Natural killer cell (primary cell): ENCODE measurements around the gene ENTREP1. TPM values are rescaled to one million over a fixed set of nuclear protein-coding genes. Genes with fewer than 3 reads are reported as not detected.
"Not testable (repeated sequence)": the region's sequence is repeated elsewhere in the genome, so short reads cannot be mapped to it uniquely, and the experiment has no call there.

Experiments used
- ATAC-seq, 3 donors: fragments of 150-1000 bp in 2 of 3; fragments of 200-7000 bp in 1 of 3; cut with Tn5 transposase; 1 replicate in 1 of 3; 2 replicates in 2 of 3; pipeline ENCODE4 v1.10.0; 2021; ENCODE audit warnings: mild to moderate bottlenecking in 2 of 3, moderate library complexity in 2 of 3
- DNase-seq, 2 donors: peaks; one replicate each; pipeline versions ENCODE4 v3.0.0 to v3.0.0-alpha.2; 2013 to 2021; ENCODE audit warnings: mixed read lengths in 1 of 2
- H3K27ac ChIP-seq: one replicate; pipeline ENCODE4 v1.5.1; 2013; ENCODE audit warnings: mild to moderate bottlenecking, low read length
- H3K27me3 ChIP-seq: one replicate; pipeline ENCODE4 v1.6.1; 2013; ENCODE audit warnings: low read length; ENCODE audit not compliant: control insufficient read depth, insufficient read depth
- H3K36me3 ChIP-seq: one replicate; pipeline ENCODE4 v1.6.1; 2013; ENCODE audit warnings: low read length; ENCODE audit not compliant: control insufficient read depth, insufficient read depth
- H3K4me1 ChIP-seq: one replicate; pipeline ENCODE4 v1.6.1; 2013; ENCODE audit warnings: low read length; ENCODE audit not compliant: control insufficient read depth, insufficient read depth
- H3K4me3 ChIP-seq: one replicate; pipeline ENCODE4 v1.5.1; 2013; ENCODE audit warnings: low read length
- H3K9me3 ChIP-seq: one replicate; pipeline ENCODE4 v1.6.1; 2013; ENCODE audit warnings: low read length; ENCODE audit not compliant: control insufficient read depth, insufficient read depth
- H3K27ac Mint-ChIP-seq, 2 donors: one replicate each; pipeline ENCODE4 v1.8.0; 2022; ENCODE audit warnings: mild to moderate bottlenecking in 2 of 2, mixed read lengths in 2 of 2, moderate library complexity in 1 of 2
- H3K27me3 Mint-ChIP-seq, 2 donors: one replicate each; pipeline ENCODE4 v1.8.0; 2022; ENCODE audit warnings: low read depth in 2 of 2, mixed read lengths in 2 of 2
- H3K36me3 Mint-ChIP-seq: one replicate; pipeline ENCODE4 v1.8.0; 2022; ENCODE audit warnings: mixed read lengths
- H3K4me1 Mint-ChIP-seq, 2 donors: one replicate each; pipeline ENCODE4 v1.8.0; 2022; ENCODE audit warnings: mixed read lengths in 2 of 2
- H3K4me3 Mint-ChIP-seq: one replicate; pipeline ENCODE4 v1.8.0; 2022; ENCODE audit warnings: mild to moderate bottlenecking, moderate library complexity, mixed read lengths
- H3K9me3 Mint-ChIP-seq, 2 donors: one replicate each; pipeline ENCODE4 v1.8.0; 2022; ENCODE audit warnings: mixed read lengths in 2 of 2
- CTCF ChIP-seq: fragments of 200-600 bp; IDR thresholded peaks from one replicate; pipeline ENCODE4 v1.8.0; 2022; ENCODE audit warnings: antibody characterized with exemption
- WGBS: methylation state at CpG from one replicate; pipeline ENCODE4 v1.1.7; 2013; ENCODE audit warnings: missing lambda C conversion rate; ENCODE audit not compliant: insufficient coverage; 5-methylcytosine and 5-hydroxymethylcytosine counted together
- intact Hi-C: fragments of 100-400 bp; cut with micrococcal nuclease; formaldehyde crosslinking; loops from one replicate; pipeline ENCODE4 v1.14.2; 2022
- total RNA-seq, 4 donors: library from RNA; stranded (reverse); fragments of 120-200 nt in 1 of 4; gene quantifications; one replicate each; pipeline versions ENCODE4 v1.2.3 to v1.2.4, GENCODE V29; 2013 to 2022

The ENTREP1 gene
- total RNA-seq, 3 donors from 2014 or later (not counting 1 experiment from before 2014, with no cell fraction given), result not detected

- Mint-ChIP-seq H3K4me3 (no peak overlapping the region), H3K4me1 (no peaks in the 10 kb centered on the region), H3K27ac (no peak overlapping the region), H3K9me3 (no peaks in the 10 kb centered on the region), H3K27me3 (peaks cover 0 to 3% of the 10 kb centered on the region in 2 donors), H3K36me3 (no peaks in the 10 kb centered on the region)
- ATAC-seq (no peak), DNase-seq (no peak)
- no peaks in the 10 kb centered on the region for H3K4me1 ChIP-seq
- no peak overlapping the region for H3K4me3 ChIP-seq
- WGBS, result 80% methylated on average over 1 of the region's 1 CpG
- TF ChIP-seq CTCF, result no peak
- no peaks in the 10 kb centered on the region for H3K9me3 ChIP-seq
- H3K36me3 ChIP-seq, result no peaks in the 10 kb centered on the region
- no peaks in the 10 kb centered on the region for H3K27me3 ChIP-seq
- intact Hi-C loops, result no loop called here
- no peak overlapping the region for H3K27ac ChIP-seq
These were observed 25.2 kb upstream of the ENTREP1 start for GRCh38 chr9:69299826-69300225.

- intact Hi-C loops, result no loop called here
- Histone ChIP-seq H3K27me3 (no peaks in the 10 kb centered on the region), H3K9me3 (no peaks in the 10 kb centered on the region), H3K4me1 (no peaks in the 10 kb centered on the region), H3K27ac (no peak overlapping the region), H3K4me3 (no peak overlapping the region), H3K36me3 (no peaks in the 10 kb centered on the region)
- DNase-seq, result no peak
- Mint-ChIP-seq H3K27ac (no peak overlapping the region), H3K4me1 (no peaks in the 10 kb centered on the region), H3K27me3 (no peaks in the 10 kb centered on the region), H3K9me3 (no peaks in the 10 kb centered on the region), H3K4me3 (no peak overlapping the region), H3K36me3 (no peaks in the 10 kb centered on the region)
- no peak for TF ChIP-seq CTCF
- 93% methylated on average over 2 of the region's 2 CpGs for WGBS
- no peak for ATAC-seq
These were observed 21.7 kb upstream of the ENTREP1 start for GRCh38 chr9:69303331-69303730.

GRCh38 chr9:69306895-69307445, 18.0 kb upstream of the ENTREP1 start:
- intact Hi-C loops, H3K27ac Mint-ChIP-seq, H3K27me3 ChIP-seq, DNase-seq, H3K4me1 Mint-ChIP-seq, H3K27ac ChIP-seq, H3K9me3 ChIP-seq, H3K4me3 Mint-ChIP-seq, ATAC-seq, H3K4me1 ChIP-seq, H3K4me3 ChIP-seq, H3K27me3 Mint-ChIP-seq, H3K9me3 Mint-ChIP-seq, H3K36me3 Mint-ChIP-seq, H3K36me3 ChIP-seq: not testable (repeated sequence)
- WGBS, result 82% methylated on average over 5 of the region's 5 CpGs

GRCh38 chr9:69307446-69308205, 17.4 kb upstream of the ENTREP1 start:
- Histone ChIP-seq H3K36me3 (no peaks in the 10 kb centered on the region), H3K4me1 (no peaks in the 10 kb centered on the region), H3K4me3 (no peak overlapping the region), H3K9me3 (peaks cover 2% of the 10 kb centered on the region), H3K27me3 (no peaks in the 10 kb centered on the region), H3K27ac (no peak overlapping the region)
- WGBS, result 87% methylated on average over 5 of the region's 5 CpGs
- Mint-ChIP-seq H3K4me3 (no peak overlapping the region), H3K36me3 (no peaks in the 10 kb centered on the region), H3K4me1 (no peaks in the 10 kb centered on the region), H3K27ac (no peak overlapping the region), H3K9me3 (peaks cover 2 to 3% of the 10 kb centered on the region in 2 donors), H3K27me3 (no peaks in the 10 kb centered on the region)
- intact Hi-C loops, result no loop called here
- TF ChIP-seq CTCF, result no peak
- ATAC-seq (no peak), DNase-seq (no peak)
